ENCODE data around the gene ATP5PO. TPM values are rescaled to one million over a fixed set of nuclear protein-coding genes. Genes with fewer than 3 reads are reported as not detected.

Gene ATP5PO
- total and polyA plus RNA-seq, 2 of the 8 experiments (the other 6 are each of a cell fraction or from before 2014, with no cell fraction given): 251 to 267 TPM

DNA sequence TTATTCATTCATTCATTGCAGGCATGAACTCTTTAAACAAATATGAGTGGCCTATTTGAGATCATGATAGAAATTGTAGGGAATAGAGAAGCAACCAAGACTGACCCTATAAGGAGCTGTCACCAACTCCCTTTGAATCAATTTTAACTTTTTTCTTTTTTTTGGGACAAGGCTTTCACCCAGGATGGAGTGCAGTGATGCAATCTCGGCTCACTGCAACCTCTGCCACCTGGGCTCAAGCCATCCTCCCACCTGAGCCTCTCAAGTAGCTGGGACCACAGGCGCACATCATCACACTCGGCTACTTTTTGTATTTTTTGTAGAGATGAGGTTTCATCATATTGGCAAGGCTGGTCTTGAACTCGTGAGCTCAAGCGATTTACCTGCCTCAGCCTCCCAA lies 17.1 kb upstream of the ATP5PO start:
- Histone ChIP-seq H3K23ac (ENCODE audit: insufficient read length) (no peak overlapping the region), H3K27ac (ENCODE audit: low read depth, low read length) (no peak overlapping the region), H2BK5ac (ENCODE audit: low read depth, low read length) (no peak overlapping the region), H3K56ac (replicated peaks; ENCODE audit: insufficient read length, low read depth, low read length) (no peak overlapping the region), H3K79me1 (ENCODE audit: low read depth, low read length) (peaks cover 4% of the 10 kb centered on the region; the same call in 1 of the 2 replicates), H2AFZ (ENCODE audit: low read length) (no peak overlapping the region), H3K9me3 (ENCODE audit: insufficient read depth in 2 of 2, low read depth in 1 of 2, low read length in 1 of 2) (no peaks in the 10 kb centered on the region), H4K91ac (replicated peaks; ENCODE audit: insufficient read length, low read length) (no peak overlapping the region), H2AK5ac (ENCODE audit: low read depth, low read length) (no peak overlapping the region), H3K79me2 (ENCODE audit: control insufficient read depth in 1 of 2, insufficient read depth in 2 of 2, low read length in 2 of 2) (peaks cover 0 to 19% of the 10 kb centered on the region in 2 experiments; a peak in 2 of 4 replicates), H4K20me1 (replicated peaks in 1 of 2; ENCODE audit: control insufficient read depth in 1 of 2, insufficient read depth in 2 of 2, low read length in 2 of 2) (no peaks in the 10 kb centered on the region), H3K4me1 (replicated peaks in 1 of 4; ENCODE audit: control insufficient read depth in 3 of 4, insufficient read depth in 4 of 4, low read length in 3 of 4) (peaks cover 0 to 8% (median 2%) of the 10 kb centered on the region in 4 experiments; a peak in 2 of 7 replicates), H3K23me2 (ENCODE audit: low read depth, low read length) (peaks cover 4% of the 10 kb centered on the region; the same call in 1 of the 2 replicates), H3K18ac (ENCODE audit: extremely low read depth, low read length) (no peak overlapping the region), H3K9ac (replicated peaks in 1 of 4; ENCODE audit: extremely low read depth in 1 of 4, low read depth in 3 of 4, low read length in 3 of 4) (no peak overlapping the region), H3K14ac (ENCODE audit: insufficient read length) (no peak overlapping the region), H2BK120ac (replicated peaks; ENCODE audit: low read depth, low read length) (no peak overlapping the region), H4K8ac (ENCODE audit: extremely low read depth, insufficient read depth, low read length) (no peak overlapping the region), H3K4me2 (ENCODE audit: insufficient read depth in 1 of 2, low read depth in 2 of 2, low read length in 2 of 2) (peak overlapping the region in 1 of 2 experiments; percentile 88; a peak in 3 of 4 replicates), H2BK15ac (ENCODE audit: low read length) (no peak overlapping the region), H3K4ac (replicated peaks; ENCODE audit: insufficient read length, low read depth, low read length) (no peak overlapping the region), H2BK12ac (ENCODE audit: low read depth, low read length) (no peak overlapping the region), H3K4me3 (ENCODE audit: extremely low read depth in 1 of 4, insufficient read depth in 2 of 4, low read depth in 3 of 4, low read length in 4 of 4) (peak overlapping the region in 1 of 4 experiments; percentile 62; a peak in 2 of 8 replicates), H2BK20ac (ENCODE audit: low read length) (no peak overlapping the region), H4K5ac (ENCODE audit: insufficient read length, low read depth, low read length) (no peak overlapping the region), H3K36me3 (ENCODE audit: control insufficient read depth in 2 of 4, insufficient read depth in 4 of 4, low read length in 3 of 4) (peaks cover 0 to 10% (median 0%) of the 10 kb centered on the region in 4 experiments; a peak in 1 of 8 replicates), H3K27me3 (replicated peaks in 1 of 4; ENCODE audit: control insufficient read depth in 3 of 4, extremely low read depth in 1 of 4, insufficient read depth in 3 of 4, low read length in 3 of 4) (no peaks in the 10 kb centered on the region; a peak in 1 of 7 replicates)
- FAIRE-seq (no peak), DNase-seq (ENCODE audit: low read depth in 1 of 2, low spot score in 2 of 2) (no peak)
- ChIA-PET CTCF (ENCODE audit: partially characterized antibody) (interaction anchor here (1.6 to 2.8 kb wide), 2 partner anchors 8 to 612 kb away, joined by 3 to 13 read pairs; no protein-coding TSS in a partner anchor), POLR2A (ENCODE audit: partially characterized antibody) (interaction anchor here (0.9 to 4.0 kb wide), 7 partner anchors 9 to 141 kb away, joined by 3 to 16 read pairs (median 4); partner anchors contain the start of genes ATP5PO, MRPS6 and SLC5A3)
- WGBS, 2 experiments (ENCODE audit: extremely low coverage in 1 of 2, insufficient coverage in 1 of 2, insufficient read length in 1 of 2, insufficient replicate concordance in 2 of 2, low coverage in 1 of 2, low lambda C conversion rate in 2 of 2, missing lambda C conversion rate in 1 of 2): 92% methylated on average over 5 of the region's 5 CpGs; no CpG with 5 or more reads in 1 of the 2 experiments
- no peak for TF ChIP-seq CBX8 (IDR thresholded peaks at IDR 0.05; ENCODE audit: borderline replicate concordance, low read depth, low read length)
- no peak for TF ChIP-seq CBX5 (IDR thresholded peaks at IDR 0.05; ENCODE audit: low read depth, low read length)
- no peak for TF ChIP-seq GTF2F1 (IDR thresholded peaks at IDR 0.05; ENCODE audit: borderline replicate concordance, low read depth, low read length)
- TF ChIP-seq, protein P1, sequence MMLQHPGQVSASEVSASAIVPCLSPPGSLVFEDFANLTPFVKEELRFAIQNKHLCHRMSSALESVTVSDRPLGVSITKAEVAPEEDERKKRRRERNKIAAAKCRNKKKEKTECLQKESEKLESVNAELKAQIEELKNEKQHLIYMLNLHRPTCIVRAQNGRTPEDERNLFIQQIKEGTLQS (IDR thresholded peaks at IDR 0.05; ENCODE audit: insufficient read depth, low read depth, low read length): no peak
- TF ChIP-seq TBP (IDR thresholded peaks at IDR 0.05; ENCODE audit: low read depth, low read length): no peak
